ENCODE data around the gene CD300E. TPM values are rescaled to one million over a fixed set of nuclear protein-coding genes. Genes with fewer than 3 reads are reported as not detected.

The CD300E gene
- total and polyA plus RNA-seq, 7 donors, result 0.09 to 0.50 (median 0.24) TPM; not detected in 1

DNA sequence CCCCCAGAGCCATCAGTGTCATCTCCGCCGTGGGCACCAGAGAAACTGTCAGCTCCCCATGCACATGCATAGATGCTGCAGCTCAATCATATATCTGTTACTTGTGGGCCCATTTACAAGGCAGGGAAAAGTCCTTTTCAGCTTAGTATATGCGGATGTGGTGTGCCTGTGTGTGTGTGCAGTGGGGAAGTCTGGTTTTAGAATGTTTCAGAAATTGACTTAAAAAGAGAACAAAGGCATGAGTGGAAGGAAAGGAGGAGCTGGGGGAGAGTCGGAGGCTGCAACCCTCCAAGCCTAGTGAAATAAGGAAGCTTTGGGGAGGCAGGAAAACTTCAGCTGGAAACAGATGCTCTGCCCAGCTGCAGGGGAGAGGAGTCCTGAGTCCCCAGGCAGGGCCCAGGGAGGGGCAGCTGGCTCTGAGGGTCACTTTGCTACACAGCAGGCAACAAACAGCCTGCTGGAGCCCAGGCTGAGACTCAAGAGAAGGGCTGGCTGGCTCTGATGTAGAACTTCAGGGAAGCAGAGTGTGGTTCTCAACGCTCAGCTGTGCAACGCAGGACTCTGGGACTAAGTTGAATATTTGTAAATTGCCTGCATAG, 20.4 kb downstream of the CD300E start:
- H3K27ac ChIP-seq, result no peak overlapping the region
- no peak for DNase-seq
- H3K27me3 ChIP-seq (ENCODE audit: insufficient read depth in 3 of 3, low read length in 2 of 3), result peaks cover 0 to 9% (median 0%) of the 10 kb centered on the region in 3 donors
- intact Hi-C loops (cut with DNase I), result loop anchor here in 1 of 2 donors (5.0 kb wide), 1 partner anchor 236 kb away; the partner anchor contains the start of gene GPR142
- 51 to 57% (median 56%) methylated on average over 6 of the region's 6 CpGs for WGBS, 3 donors
- ATAC-seq, result no peak
- no peaks in the 10 kb centered on the region for H3K9me3 ChIP-seq
- H3K4me1 ChIP-seq, result no peaks in the 10 kb centered on the region
- no peak overlapping the region for H3K4me3 ChIP-seq
- no peak for TF ChIP-seq CTCF (IDR thresholded peaks at IDR 0.05)
- no peaks in the 10 kb centered on the region for H3K36me3 ChIP-seq (ENCODE audit: insufficient read depth in 1 of 2, low read depth in 1 of 2)

DNA sequence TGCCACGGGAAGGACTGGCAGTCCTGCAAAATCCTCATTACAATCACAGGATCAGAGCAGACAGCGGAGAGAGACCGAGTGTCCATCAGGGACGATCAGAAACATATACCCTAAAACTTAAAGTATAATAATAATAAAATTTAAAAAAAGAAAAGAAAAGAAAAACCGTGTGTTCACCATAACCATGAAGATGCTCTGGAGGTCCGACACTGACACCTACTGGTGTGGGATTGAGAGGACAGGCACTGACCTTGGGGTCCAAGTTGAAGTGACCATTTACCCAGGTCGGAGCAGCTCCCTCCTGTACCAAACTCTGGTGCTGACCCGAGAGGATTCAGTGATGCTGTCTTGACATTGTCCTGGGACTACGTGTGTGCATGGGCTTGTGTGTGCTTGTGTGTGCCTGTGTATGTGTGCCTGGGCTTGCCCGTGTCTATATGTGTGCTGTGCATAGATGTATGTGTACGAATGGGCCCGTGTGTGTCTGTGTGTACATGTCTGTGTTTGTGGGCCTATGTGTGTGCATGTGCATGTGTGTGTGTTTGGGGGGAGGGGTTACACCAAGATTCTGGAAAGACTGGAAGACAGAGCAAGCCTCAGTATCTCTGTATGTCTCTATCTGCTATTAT, 21.5 kb downstream of the CD300E start:
- DNase-seq (no peak), ATAC-seq (peak; percentile 53 to 71 (median 65))
- Histone ChIP-seq H3K9me3 (no peaks in the 10 kb centered on the region), H3K36me3 (ENCODE audit: insufficient read depth in 1 of 2, low read depth in 1 of 2) (no peaks in the 10 kb centered on the region), H3K4me3 (no peak overlapping the region), H3K27me3 (ENCODE audit: insufficient read depth in 3 of 3, low read length in 2 of 3) (peaks cover 0 to 9% (median 0%) of the 10 kb centered on the region in 3 donors), H3K27ac (no peak overlapping the region), H3K4me1 (no peaks in the 10 kb centered on the region)
- peak; percentile 64 for TF ChIP-seq CTCF (IDR thresholded peaks at IDR 0.05)
- 47 to 52% (median 47%) methylated on average over 12 of the region's 12 CpGs for WGBS, 3 donors
- intact Hi-C loops (cut with DNase I), result loop anchor here in 1 of 2 donors (5.0 kb wide), 1 partner anchor 235 kb away; the partner anchor contains the start of gene GPR142

DNA sequence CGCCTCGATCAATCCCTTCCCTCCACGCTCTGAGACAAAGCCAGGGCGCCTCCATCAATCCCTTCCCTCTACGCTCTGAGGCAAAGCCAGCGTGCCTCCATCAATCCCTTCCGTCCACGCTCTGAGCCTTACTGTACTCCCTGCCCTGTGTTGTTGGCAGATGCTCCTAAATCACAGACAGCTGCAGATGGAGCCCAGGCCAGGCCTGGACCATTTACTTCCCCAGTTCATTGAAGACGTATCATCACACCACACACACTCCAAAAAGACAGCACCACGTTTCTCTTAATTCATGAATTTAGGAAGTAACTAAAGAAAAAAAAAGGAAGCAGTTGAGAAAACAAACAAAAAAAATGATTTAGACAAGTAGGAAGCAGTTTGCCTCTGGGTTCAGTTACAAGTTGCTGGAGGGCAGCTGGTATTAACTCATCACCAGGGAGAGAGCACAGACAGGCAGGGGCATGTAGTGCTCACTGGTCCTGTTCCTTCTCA, 24.0 kb downstream of the CD300E start:
- WGBS, 3 donors, result 20 to 26% (median 22%) methylated on average over 10 of the region's 10 CpGs
- Histone ChIP-seq H3K36me3 (ENCODE audit: insufficient read depth in 1 of 2, low read depth in 1 of 2) (no peaks in the 10 kb centered on the region), H3K4me3 (no peak overlapping the region), H3K27ac (no peak overlapping the region), H3K4me1 (no peaks in the 10 kb centered on the region), H3K27me3 (ENCODE audit: insufficient read depth in 3 of 3, low read length in 2 of 3) (peaks cover 0 to 9% (median 0%) of the 10 kb centered on the region in 3 donors), H3K9me3 (no peaks in the 10 kb centered on the region)
- DNase-seq (no peak), ATAC-seq (no peak)
- intact Hi-C loops (cut with DNase I), result no loop called here
- TF ChIP-seq CTCF (IDR thresholded peaks at IDR 0.05), result no peak

DNA sequence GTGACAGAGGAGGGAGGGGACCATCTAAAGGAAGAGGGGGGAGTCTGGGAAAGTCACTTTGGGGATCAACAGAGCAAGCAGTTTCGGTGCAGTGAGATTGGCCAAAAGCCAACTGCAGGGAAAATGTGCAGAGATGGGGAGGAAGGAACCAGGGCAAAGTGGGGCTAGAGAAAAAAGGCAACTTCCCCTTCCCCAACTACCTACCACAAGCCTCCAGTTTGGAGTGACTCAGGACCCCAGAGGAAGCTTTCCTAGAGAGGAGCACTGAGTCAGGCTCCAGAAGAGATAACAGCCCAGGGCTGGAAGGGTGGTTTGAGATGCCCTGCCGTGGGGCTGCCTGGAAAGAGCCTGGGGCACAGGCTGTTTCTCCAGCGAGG, 24.5 kb downstream of the CD300E start:
- no peaks in the 10 kb centered on the region for H3K4me1 ChIP-seq
- no peaks in the 10 kb centered on the region for H3K9me3 ChIP-seq
- no peak for ATAC-seq
- intact Hi-C loops (cut with DNase I), result no loop called here
- WGBS, 3 donors, result 14 to 18% (median 14%) methylated on average over 3 of the region's 3 CpGs
- DNase-seq, result no peak
- no peak overlapping the region for H3K27ac ChIP-seq
- peaks cover 0 to 9% (median 0%) of the 10 kb centered on the region in 3 donors for H3K27me3 ChIP-seq (ENCODE audit: insufficient read depth in 3 of 3, low read length in 2 of 3)
- TF ChIP-seq CTCF (IDR thresholded peaks at IDR 0.05), result no peak
- no peaks in the 10 kb centered on the region for H3K36me3 ChIP-seq (ENCODE audit: insufficient read depth in 1 of 2, low read depth in 1 of 2)
- no peak overlapping the region for H3K4me3 ChIP-seq
